GM19468 (cell line): ENCODE data around the gene NOP9.
"Not testable (repeated sequence)": the region's sequence is repeated elsewhere in the genome, so short reads cannot be mapped to it uniquely, and the experiment has no call there.

Experiments
- ATAC-seq: cut with Tn5 transposase; IDR thresholded peaks from one replicate; pipeline ENCODE4 v1.9.1; 2021; ENCODE audit warnings: mild to moderate bottlenecking, moderate library complexity, moderate number of reproducible peaks; ENCODE audit not compliant: unreplicated experiment; ENCODE audit errors: extremely low read depth

Gene NOP9

GRCh38 chr14:24339284-24340151 is 39.9 kb downstream of the NOP9 start, which contains the start of gene RIPK3:
TSS of gene RIPK3 (minus strand) at chr14:24339991. CDS start at chr14:24339826, 165 bp downstream.
- ATAC-seq: peak; percentile 65

GRCh38 chr14:24340606-24341005 is 41.0 kb downstream of the NOP9 start:
- no peak for ATAC-seq

- ATAC-seq: no peak
These were observed 43.2 kb downstream of the NOP9 start for GRCh38 chr14:24342889-24343288.

GRCh38 chr14:24343795-24344660 is 44.4 kb downstream of the NOP9 start:
- no peak for ATAC-seq

- ATAC-seq: no peak
These were observed 47.5 kb downstream of the NOP9 start for GRCh38 chr14:24347134-24347533.

GRCh38 chr14:24348186-24348585 is 48.5 kb downstream of the NOP9 start:
- ATAC-seq: no peak

- no peak for ATAC-seq
These were observed 50.1 kb downstream of the NOP9 start for GRCh38 chr14:24349742-24350141.

- ATAC-seq: no peak
These were observed 51.9 kb downstream of the NOP9 start for GRCh38 chr14:24351517-24351916.

GRCh38 chr14:24353559-24354481 is 54.2 kb downstream of the NOP9 start:
- ATAC-seq: no peak

GRCh38 chr14:24354482-24354825 is 54.8 kb downstream of the NOP9 start:
- ATAC-seq: not testable (repeated sequence)

GRCh38 chr14:24355009-24355408 is 55.4 kb downstream of the NOP9 start:
- ATAC-seq: no peak

- ATAC-seq: no peak
These were observed 56.6 kb downstream of the NOP9 start for GRCh38 chr14:24356208-24356607.
